Trophoblast cell (in vitro differentiated cells and primary cell): ENCODE measurements around the gene PADI2.

Source experiments
- DNase-seq, 2 donors: peaks; one replicate each; pipeline ENCODE4 v3.0.0-alpha.2; 2016
- H2AFZ ChIP-seq: 2 replicates; pipeline ENCODE4 v1.6.1; 2013; ENCODE audit warnings: low read length, moderate library complexity, mild to moderate bottlenecking; ENCODE audit not compliant: insufficient read depth, poor library complexity
- H2AK5ac ChIP-seq: 2 replicates; pipeline ENCODE4 v1.6.1; 2013; ENCODE audit warnings: mild to moderate bottlenecking, low read length
- H2BK120ac ChIP-seq: 2 replicates; pipeline ENCODE4 v1.6.1; 2013; ENCODE audit warnings: low read length, mild to moderate bottlenecking, moderate library complexity; ENCODE audit not compliant: insufficient read depth, poor library complexity
- H2BK12ac ChIP-seq: 2 replicates; pipeline ENCODE4 v1.6.1; 2013; ENCODE audit warnings: mild to moderate bottlenecking, low read length, moderate library complexity
- H2BK5ac ChIP-seq: 2 replicates; pipeline ENCODE4 v1.6.1; 2013; ENCODE audit warnings: low read length, low read depth, moderate library complexity, mild to moderate bottlenecking; ENCODE audit not compliant: poor library complexity
- H3K14ac ChIP-seq: 2 replicates; pipeline ENCODE4 v1.6.1; 2013; ENCODE audit warnings: mild to moderate bottlenecking, low read length
- H3K18ac ChIP-seq: 2 replicates; pipeline ENCODE4 v1.6.1; 2013; ENCODE audit warnings: mild to moderate bottlenecking, low read length
- H3K23ac ChIP-seq: 2 replicates; pipeline ENCODE4 v1.6.1; 2013; ENCODE audit warnings: low read length
- H3K27ac ChIP-seq: 2 replicates; pipeline ENCODE4 v1.5.1; 2013; ENCODE audit warnings: low read depth, mild to moderate bottlenecking, inconsistent platforms, low read length, moderate library complexity
- H3K27me3 ChIP-seq: 2 replicates; pipeline ENCODE4 v1.6.1; 2013; ENCODE audit warnings: inconsistent platforms, mild to moderate bottlenecking, low read length, moderate library complexity; ENCODE audit not compliant: insufficient read depth
- H3K36me3 ChIP-seq, 2 experiments: 1 replicate in 1 of 2; 2 replicates in 1 of 2; pipeline ENCODE4 v1.6.1; 2013; ENCODE audit warnings: low read length in 2 of 2, mild to moderate bottlenecking in 2 of 2, moderate library complexity in 1 of 2; ENCODE audit not compliant: insufficient read depth in 2 of 2, control insufficient read depth in 1 of 2
- H3K4ac ChIP-seq: 2 replicates; pipeline ENCODE4 v1.6.1; 2013; ENCODE audit warnings: low read depth, mild to moderate bottlenecking, low read length, moderate library complexity
- H3K4me1 ChIP-seq, 2 experiments: 1 replicate in 1 of 2; 2 replicates in 1 of 2; pipeline ENCODE4 v1.6.1; 2013; ENCODE audit warnings: low read length in 2 of 2, mild to moderate bottlenecking in 2 of 2, moderate library complexity in 1 of 2; ENCODE audit not compliant: insufficient read depth in 2 of 2, control insufficient read depth in 1 of 2
- H3K4me2 ChIP-seq: 2 replicates; pipeline ENCODE4 v1.6.1; 2013; ENCODE audit warnings: inconsistent platforms, mild to moderate bottlenecking, low read length, moderate library complexity
- H3K4me3 ChIP-seq: 2 replicates; pipeline ENCODE4 v1.5.1; 2013; ENCODE audit warnings: mild to moderate bottlenecking, low read depth, low read length, inconsistent platforms
- H3K79me1 ChIP-seq: one replicate; pipeline ENCODE4 v1.6.1; 2013; ENCODE audit warnings: low read length
- H3K79me2 ChIP-seq: 2 replicates; pipeline ENCODE4 v1.6.1; 2013; ENCODE audit warnings: low read length, mild to moderate bottlenecking; ENCODE audit not compliant: control insufficient read depth, insufficient read depth, poor library complexity
- H3K9ac ChIP-seq: 2 replicates; pipeline ENCODE4 v1.6.1; 2013; ENCODE audit warnings: mild to moderate bottlenecking, low read length
- H3K9me3 ChIP-seq: 2 replicates; pipeline ENCODE4 v1.6.1; 2013; ENCODE audit warnings: low read depth, mild to moderate bottlenecking, control low read depth, inconsistent platforms, low read length; ENCODE audit not compliant: insufficient read depth
- H4K12ac ChIP-seq: 2 replicates; pipeline ENCODE4 v1.6.1; 2013; ENCODE audit warnings: low read depth, mild to moderate bottlenecking, low read length, moderate library complexity
- H4K8ac ChIP-seq: 2 replicates; pipeline ENCODE4 v1.6.1; 2013; ENCODE audit warnings: low read depth, mild to moderate bottlenecking, low read length, moderate library complexity
- H4K91ac ChIP-seq: one replicate; pipeline ENCODE4 v1.6.1; 2013; ENCODE audit warnings: low read depth, mild to moderate bottlenecking, low read length, moderate library complexity
- WGBS: extraction: QIAGEN DNeasy Blood & Tissue Kit; methylation state at CpG from one replicate; pipeline ENCODE4 v1.1.7; 2013; ENCODE audit warnings: missing lambda C conversion rate; ENCODE audit not compliant: insufficient read length, insufficient coverage; ENCODE audit errors: extremely low coverage; 5-methylcytosine and 5-hydroxymethylcytosine counted together

The PADI2 gene

DNA sequence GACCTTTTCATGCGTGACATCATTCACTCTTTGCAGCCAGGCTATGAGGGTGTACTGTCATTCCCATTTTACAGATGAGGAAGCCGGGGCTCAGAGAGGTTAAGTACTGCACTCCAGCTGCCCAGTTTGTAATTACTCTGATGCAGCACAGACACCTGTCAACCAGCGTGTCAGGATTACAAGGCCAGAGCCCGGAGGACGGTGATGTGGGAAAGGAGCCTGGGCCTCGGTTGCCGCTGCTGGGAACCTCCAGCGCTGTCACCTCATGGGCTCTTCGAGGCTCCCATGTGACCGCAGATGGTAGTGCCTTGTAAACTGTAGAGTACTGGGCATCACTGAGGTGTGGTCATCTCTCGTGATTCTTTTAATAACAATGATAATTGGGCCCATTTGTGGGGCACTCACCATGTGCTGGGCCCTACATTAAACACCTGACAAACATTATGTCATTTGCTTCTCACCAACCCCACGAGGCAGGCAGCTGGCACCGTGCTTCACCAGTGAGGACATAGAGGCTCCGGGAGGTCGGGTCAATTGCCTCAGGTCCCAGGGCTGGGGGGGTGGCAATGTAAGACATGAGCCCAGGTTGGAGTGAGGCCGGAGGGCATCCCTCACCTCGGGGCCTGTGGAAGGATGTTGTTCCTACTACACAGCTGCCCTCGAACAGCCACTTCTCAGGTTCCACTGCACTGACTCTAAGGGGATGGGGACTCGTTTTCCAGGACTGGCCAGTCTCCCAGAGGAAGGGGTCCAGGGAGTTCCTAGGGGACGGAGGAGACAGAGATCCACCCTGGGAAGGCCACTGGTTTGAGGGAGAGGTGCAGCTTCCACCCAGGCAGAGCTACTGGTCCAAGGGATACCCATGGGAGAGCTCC lies 42.9 kb upstream of the PADI2 start:
- Histone ChIP-seq H3K23ac (no peak overlapping the region), H3K4ac (no peak overlapping the region), H3K79me1 (peaks cover 4% of the 10 kb centered on the region), H3K4me1 (peaks cover 5 to 16% of the 10 kb centered on the region in 2 experiments), H3K27ac (no peak overlapping the region), H3K79me2 (no peaks in the 10 kb centered on the region), H4K91ac (peak overlapping the region; percentile 45), H3K27me3 (no peaks in the 10 kb centered on the region), H2AK5ac (peak overlapping the region; percentile 38), H3K4me3 (no peak overlapping the region), H2BK120ac (no peak overlapping the region), H3K36me3 (no peaks in the 10 kb centered on the region), H3K9me3 (peaks cover 6% of the 10 kb centered on the region), H3K9ac (no peak overlapping the region), H3K14ac (no peak overlapping the region), H4K8ac (peak overlapping the region; percentile 10), H2BK5ac (no peak overlapping the region), H2BK12ac (peak overlapping the region; percentile 12), H2AFZ (no peak overlapping the region), H3K18ac (no peak overlapping the region), H4K12ac (no peak overlapping the region), H3K4me2 (no peak overlapping the region)
- peak; percentile 21 to 30 for DNase-seq
- WGBS, result no CpG with 5 or more reads among the region's 20 CpGs

DNA sequence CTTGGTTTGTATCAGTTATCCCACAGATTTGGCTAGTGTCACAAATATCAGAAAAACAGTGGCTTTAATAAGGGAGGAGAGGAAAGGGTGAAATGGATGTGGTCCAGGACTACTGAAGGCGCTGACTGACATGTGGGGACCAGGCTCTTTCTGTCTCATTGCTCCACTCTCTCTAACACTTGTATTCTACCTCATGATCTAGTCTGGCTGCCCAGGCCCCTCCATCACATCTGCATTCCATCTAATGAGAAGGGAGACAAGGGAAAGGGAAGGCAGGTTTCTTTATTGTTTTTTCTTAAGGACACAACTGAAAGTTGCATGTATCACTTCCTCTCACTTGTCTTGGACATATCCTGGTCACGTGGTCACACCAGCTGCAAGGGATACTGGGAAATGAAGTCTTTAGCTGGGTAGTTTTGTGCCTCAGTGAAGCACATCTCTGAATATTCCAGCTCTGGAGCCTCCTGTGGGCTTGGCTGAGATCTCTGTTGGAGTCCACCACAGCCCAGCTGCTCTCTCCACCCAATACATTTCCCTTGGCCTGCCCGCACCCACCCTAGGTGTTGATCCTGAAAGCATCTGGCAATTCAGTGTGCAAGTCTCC lies 42.0 kb upstream of the PADI2 start:
- Histone ChIP-seq H3K4me2 (no peak overlapping the region), H3K18ac (no peak overlapping the region), H3K4me3 (no peak overlapping the region), H3K27ac (no peak overlapping the region), H3K23ac (no peak overlapping the region), H3K9me3 (peaks cover 6% of the 10 kb centered on the region), H3K79me2 (no peaks in the 10 kb centered on the region), H3K4me1 (peaks cover 0 to 11% of the 10 kb centered on the region in 2 experiments), H4K12ac (no peak overlapping the region), H3K36me3 (no peaks in the 10 kb centered on the region), H3K27me3 (no peaks in the 10 kb centered on the region), H2AK5ac (no peak overlapping the region), H4K8ac (no peak overlapping the region), H3K79me1 (no peaks in the 10 kb centered on the region), H3K9ac (no peak overlapping the region), H2BK12ac (no peak overlapping the region), H3K14ac (no peak overlapping the region), H2AFZ (no peak overlapping the region), H3K4ac (no peak overlapping the region), H2BK120ac (no peak overlapping the region), H2BK5ac (no peak overlapping the region), H4K91ac (no peak overlapping the region)
- DNase-seq, result no peak
- WGBS, result no CpG with 5 or more reads among the region's 3 CpGs

DNA sequence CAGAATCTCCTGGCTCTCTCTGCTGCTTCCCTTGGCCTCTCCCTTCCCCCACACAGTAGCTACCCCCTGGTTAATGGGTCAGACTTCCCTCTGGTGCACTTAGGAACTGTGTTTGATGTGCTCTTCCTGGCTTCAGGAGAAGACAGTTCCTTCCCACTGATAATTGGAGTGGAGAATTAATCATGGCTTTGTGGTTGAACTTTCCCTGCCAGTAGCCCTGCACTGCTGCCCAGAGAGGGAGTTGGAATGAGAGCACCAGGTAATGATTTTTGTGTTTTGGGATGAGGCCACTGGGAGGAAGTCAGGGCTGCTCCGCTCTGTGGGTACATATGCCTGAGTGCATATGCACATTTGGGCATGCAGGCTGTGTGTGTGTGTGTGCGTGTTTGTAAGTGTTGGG lies 39.7 kb upstream of the PADI2 start:
- H3K27ac ChIP-seq, result no peak overlapping the region
- H3K4me1 ChIP-seq, result peaks cover 0 to 11% of the 10 kb centered on the region in 2 experiments
- no peaks in the 10 kb centered on the region for H3K36me3 ChIP-seq
- no peak overlapping the region for H2AFZ ChIP-seq
- H3K9me3 ChIP-seq, result peaks cover 5% of the 10 kb centered on the region
- H4K8ac ChIP-seq, result no peak overlapping the region
- no peaks in the 10 kb centered on the region for H3K79me1 ChIP-seq
- H3K9ac ChIP-seq, result no peak overlapping the region
- no peak overlapping the region for H3K18ac ChIP-seq
- peak overlapping the region; percentile 19 for H2BK12ac ChIP-seq
- no peak overlapping the region for H3K23ac ChIP-seq
- WGBS, result no CpG with 5 or more reads among the region's 2 CpGs
- no peak overlapping the region for H4K91ac ChIP-seq
- H4K12ac ChIP-seq, result no peak overlapping the region
- H3K4me3 ChIP-seq, result no peak overlapping the region
- H2BK120ac ChIP-seq, result no peak overlapping the region
- DNase-seq, result no peak
- no peak overlapping the region for H3K4ac ChIP-seq
- H2BK5ac ChIP-seq, result no peak overlapping the region
- H2AK5ac ChIP-seq, result no peak overlapping the region
- no peaks in the 10 kb centered on the region for H3K27me3 ChIP-seq
- no peak overlapping the region for H3K4me2 ChIP-seq
- H3K79me2 ChIP-seq, result no peaks in the 10 kb centered on the region
- H3K14ac ChIP-seq, result no peak overlapping the region

DNA sequence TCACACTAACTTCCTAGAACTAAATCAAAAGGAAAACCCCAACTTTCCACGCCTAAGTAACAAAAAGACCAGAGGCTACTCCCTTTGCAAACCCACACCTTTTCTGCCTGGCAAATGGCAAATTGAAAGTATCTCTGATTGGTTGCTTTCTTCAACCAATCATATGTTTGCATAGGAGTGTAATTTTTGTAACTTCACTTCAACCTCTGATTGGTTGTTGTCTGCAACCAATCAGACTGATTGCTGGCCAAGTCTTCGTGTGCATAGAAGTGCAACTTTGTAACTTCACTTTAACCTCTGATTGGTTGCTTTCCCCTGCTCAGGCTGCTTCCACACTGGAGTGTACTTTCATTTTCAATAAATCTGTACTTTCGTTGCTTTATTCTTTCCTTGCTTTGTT lies 36.9 kb upstream of the PADI2 start:
- no peak overlapping the region for H3K4ac ChIP-seq
- no peaks in the 10 kb centered on the region for H3K79me2 ChIP-seq
- H3K4me2 ChIP-seq, result no peak overlapping the region
- H3K9ac ChIP-seq, result no peak overlapping the region
- no peak overlapping the region for H2BK120ac ChIP-seq
- H3K9me3 ChIP-seq, result peaks cover 12% of the 10 kb centered on the region
- peak in 1 of 2 donors; percentile 62 for DNase-seq
- H3K27ac ChIP-seq, result peak overlapping the region; percentile 83
- H3K18ac ChIP-seq, result no peak overlapping the region
- H3K36me3 ChIP-seq, result no peaks in the 10 kb centered on the region
- no peaks in the 10 kb centered on the region for H3K4me1 ChIP-seq
- no peak overlapping the region for H4K12ac ChIP-seq
- WGBS, result no CpG with 5 or more reads among the region's 3 CpGs
- H2AK5ac ChIP-seq, result no peak overlapping the region
- H3K14ac ChIP-seq, result no peak overlapping the region
- H3K79me1 ChIP-seq, result no peaks in the 10 kb centered on the region
- H3K27me3 ChIP-seq, result no peaks in the 10 kb centered on the region
- H3K23ac ChIP-seq, result no peak overlapping the region
- H4K8ac ChIP-seq, result no peak overlapping the region
- no peak overlapping the region for H2BK12ac ChIP-seq
- no peak overlapping the region for H4K91ac ChIP-seq
- H3K4me3 ChIP-seq, result no peak overlapping the region
- H2BK5ac ChIP-seq, result no peak overlapping the region
- no peak overlapping the region for H2AFZ ChIP-seq
